ENCODE results near the gene TMEM218.

DNA sequence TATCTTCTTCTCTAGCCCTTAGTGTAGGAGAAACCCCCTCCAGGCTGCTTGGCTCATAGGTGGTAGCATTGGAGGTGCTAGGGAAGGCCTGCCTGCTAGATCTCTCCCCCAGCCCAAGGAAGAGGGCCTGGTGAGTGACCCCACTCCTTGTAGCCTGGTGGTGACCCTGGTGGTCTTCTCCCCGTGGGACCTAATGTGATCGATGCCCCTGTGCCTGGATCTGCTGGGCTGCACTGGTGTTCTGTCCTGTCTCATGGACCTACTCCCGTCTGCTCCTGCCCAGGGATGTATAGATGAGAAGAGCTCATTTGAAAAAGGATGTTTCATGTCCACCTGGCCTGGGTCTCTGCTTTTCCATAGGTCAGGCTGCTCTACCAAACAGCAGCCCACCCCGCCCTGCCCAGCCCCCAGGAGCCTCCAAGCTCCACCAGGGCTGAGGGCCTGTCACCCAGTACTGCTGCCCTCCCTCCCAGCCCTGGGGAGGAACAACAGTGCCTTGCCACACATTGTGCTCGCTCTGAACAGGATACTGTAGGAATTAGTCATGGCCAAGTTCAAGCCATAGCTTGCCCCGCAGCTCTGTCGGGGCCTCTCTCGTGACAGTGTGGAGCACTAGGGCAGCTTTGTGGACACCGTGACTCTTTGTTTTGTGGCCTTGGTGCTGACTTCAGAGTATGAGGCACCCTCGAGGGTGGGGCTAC, 28.7 kb downstream of the TMEM218 start:
- TF ChIP-seq, protein P1, sequence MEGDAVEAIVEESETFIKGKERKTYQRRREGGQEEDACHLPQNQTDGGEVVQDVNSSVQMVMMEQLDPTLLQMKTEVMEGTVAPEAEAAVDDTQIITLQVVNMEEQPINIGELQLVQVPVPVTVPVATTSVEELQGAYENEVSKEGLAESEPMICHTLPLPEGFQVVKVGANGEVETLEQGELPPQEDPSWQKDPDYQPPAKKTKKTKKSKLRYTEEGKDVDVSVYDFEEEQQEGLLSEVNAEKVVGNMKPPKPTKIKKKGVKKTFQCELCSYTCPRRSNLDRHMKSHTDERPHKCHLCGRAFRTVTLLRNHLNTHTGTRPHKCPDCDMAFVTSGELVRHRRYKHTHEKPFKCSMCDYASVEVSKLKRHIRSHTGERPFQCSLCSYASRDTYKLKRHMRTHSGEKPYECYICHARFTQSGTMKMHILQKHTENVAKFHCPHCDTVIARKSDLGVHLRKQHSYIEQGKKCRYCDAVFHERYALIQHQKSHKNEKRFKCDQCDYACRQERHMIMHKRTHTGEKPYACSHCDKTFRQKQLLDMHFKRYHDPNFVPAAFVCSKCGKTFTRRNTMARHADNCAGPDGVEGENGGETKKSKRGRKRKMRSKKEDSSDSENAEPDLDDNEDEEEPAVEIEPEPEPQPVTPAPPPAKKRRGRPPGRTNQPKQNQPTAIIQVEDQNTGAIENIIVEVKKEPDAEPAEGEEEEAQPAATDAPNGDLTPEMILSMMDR (IDR thresholded peaks at IDR 0.05): no peak
- no peak for TF ChIP-seq POLR2A (IDR thresholded peaks at IDR 0.05)

Measured in thyroid gland (tissue), 4 donors.